GM12873 (cell line): ENCODE results near the gene NOL3.

Source experiments
- CTCF ChIP-seq: IDR thresholded peaks from 2 replicates; pipeline ENCODE4 v1.5.1; 2012; ENCODE audit warnings: low read depth, mild to moderate bottlenecking, moderate library complexity, low read length, control low read depth; ENCODE audit not compliant: insufficient read depth; ENCODE audit errors: missing control alignments

Gene NOL3

DNA sequence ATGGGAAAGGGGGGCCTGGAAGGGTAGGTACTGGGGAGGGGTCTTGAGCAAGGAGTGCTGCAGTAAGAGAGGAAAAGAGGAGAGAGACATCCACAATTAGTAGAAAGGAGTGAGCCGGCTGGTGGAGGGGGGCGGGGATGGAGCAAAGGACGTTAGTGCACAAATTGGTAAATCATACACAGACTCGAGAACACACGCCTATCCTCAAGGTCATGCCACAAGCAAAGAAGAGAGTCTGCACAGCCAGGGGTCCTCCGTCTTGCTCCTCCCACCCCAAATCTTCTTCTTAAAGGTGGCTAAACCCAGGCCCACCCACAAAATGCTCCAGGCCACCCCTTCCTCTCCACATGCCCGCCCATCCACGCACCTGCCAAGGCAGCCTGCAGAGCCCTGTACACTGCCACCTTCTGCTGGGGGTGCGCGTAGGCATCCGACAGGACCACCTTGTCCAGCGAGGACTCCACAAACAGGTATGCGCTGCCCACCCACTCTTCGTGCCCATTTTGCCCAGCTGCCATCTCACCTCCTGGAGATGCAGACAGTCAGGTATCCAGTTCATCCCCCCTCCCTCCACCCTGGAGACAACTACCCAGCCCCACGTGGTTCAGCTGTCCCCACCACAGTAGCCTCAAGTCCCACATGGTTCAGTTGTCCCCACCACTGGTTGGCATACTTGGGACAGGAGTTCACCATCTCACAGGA, 14.0 kb upstream of the NOL3 start:
- TF ChIP-seq CTCF = no peak

GRCh38 chr16:67157106-67157748, 13.1 kb upstream of the NOL3 start:
- TF ChIP-seq CTCF = no peak

GRCh38 chr16:67157892-67158635, 12.3 kb upstream of the NOL3 start:
- TF ChIP-seq CTCF = no peak

- no peak for TF ChIP-seq CTCF
These were observed 11.4 kb upstream of the NOL3 start for GRCh38 chr16:67158637-67159600.

GRCh38 chr16:67161595-67162058, 8.7 kb upstream of the NOL3 start:
- no peak for TF ChIP-seq CTCF

DNA sequence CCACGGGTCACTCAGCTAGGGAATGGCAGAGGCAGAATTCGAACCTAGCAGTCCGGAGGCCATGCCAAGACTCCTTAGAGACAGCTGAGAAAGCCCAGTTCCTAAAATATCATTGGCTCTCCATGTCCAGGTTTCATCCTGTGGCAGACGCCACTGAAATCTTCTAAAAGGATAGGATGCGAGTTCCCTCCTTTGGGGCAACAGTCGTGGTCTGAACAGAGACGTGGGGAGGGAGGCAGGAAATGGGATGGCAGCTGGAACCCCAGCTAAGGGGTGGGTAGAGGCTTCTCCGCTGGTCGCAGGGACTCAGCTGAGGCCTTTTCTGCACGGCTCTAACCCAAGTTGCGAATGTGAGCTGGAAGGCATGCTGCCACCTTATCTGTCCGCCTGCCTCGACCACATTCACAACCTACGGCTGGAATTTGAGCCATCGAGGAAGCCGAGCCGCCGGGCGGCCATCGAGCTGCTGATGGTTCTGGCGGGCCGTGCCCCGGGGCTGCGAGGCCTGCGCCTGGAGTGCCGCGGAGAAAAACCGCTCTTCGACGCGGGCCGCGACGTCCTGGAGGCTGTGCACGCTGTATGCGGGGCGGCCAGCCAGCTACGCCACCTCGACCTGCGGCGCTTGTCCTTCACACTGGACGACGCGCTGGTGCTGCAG, 7.7 kb upstream of the NOL3 start:
- TF ChIP-seq CTCF = no peak
